Endothelial cell of hepatic sinusoid (primary cell): ENCODE data around the gene SGF29.
"Not testable (repeated sequence)": the region's sequence is repeated elsewhere in the genome, so short reads cannot be mapped to it uniquely, and the experiment has no call there.

ENCODE experiments used
- in situ Hi-C: cut with HindIII; loops from 2 replicates; pipeline ENCODE4 v1.10.0; 2017; ENCODE audit warnings: low sequenced_read_pairs

SGF29 gene

DNA sequence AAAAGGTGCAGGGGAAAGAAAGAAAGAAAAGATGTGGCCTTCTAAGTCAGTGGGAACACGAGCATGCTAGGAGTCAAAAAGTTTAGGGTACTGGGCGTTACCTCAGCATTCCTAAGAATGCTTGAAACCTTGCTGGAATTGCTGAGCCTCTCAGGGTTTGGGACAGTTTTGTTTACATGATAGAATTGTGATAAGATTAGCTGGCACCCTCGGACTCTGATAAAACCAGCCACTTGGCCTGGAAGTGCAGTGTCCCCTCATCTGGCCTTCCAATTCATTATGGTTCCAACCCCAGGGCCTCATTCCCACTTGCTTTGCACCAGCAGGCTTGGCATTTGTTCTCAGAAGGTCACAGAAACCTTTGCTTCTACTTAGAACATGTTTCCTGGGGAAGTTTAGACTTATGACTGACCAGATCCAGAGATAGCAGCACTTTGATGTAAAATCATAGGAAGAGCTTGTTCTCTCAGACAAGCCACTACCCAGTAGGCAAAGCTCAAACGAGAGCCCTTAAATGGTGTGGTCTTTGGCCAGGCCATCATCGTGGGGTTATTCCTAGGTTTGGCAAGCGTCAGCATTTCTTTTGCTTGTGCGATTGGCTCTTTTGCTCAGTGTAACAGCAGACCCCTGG lies 8.0 kb downstream of the SGF29 start:
- in situ Hi-C loops: no loop called here

DNA sequence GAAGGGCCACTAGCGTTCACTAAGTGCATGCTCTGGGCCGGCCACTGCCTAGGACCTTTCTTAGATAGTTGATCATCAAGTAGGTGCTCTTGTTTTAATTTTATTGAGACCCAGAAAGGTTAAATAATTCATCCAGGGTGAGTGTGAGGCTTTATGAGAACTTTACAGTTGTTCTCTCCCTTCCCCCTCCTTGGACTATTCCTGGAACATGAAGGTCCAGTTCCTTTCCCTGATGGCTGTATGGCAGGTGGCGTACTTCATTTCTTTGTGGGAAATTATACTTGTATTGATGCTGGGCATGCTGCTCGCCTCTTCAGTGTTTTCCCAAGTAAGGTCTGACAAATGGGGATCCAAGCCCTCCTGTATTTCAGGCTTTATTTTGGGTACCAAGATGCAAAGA lies 8.5 kb downstream of the SGF29 start:
- in situ Hi-C loops: no loop called here

DNA sequence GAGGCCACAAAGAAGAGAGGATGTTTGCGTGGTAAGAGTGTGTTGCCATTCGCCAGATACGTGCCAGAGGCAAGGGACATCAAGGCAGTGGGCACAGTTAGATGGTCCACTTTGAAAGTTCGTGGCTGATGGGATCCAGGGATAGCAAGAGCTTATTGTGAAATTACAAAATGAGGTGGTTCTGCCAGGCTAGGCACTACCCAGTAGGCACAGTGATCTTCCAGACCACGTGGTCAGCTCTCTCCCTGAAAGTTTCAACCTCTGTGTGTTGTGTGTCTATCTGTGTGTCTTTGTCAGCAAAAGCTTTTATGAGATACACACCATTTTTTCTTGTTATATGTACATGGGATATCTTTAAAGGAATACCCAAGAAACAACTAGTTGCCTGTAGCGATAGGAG lies 9.5 kb downstream of the SGF29 start:
- in situ Hi-C loops: no loop called here

DNA sequence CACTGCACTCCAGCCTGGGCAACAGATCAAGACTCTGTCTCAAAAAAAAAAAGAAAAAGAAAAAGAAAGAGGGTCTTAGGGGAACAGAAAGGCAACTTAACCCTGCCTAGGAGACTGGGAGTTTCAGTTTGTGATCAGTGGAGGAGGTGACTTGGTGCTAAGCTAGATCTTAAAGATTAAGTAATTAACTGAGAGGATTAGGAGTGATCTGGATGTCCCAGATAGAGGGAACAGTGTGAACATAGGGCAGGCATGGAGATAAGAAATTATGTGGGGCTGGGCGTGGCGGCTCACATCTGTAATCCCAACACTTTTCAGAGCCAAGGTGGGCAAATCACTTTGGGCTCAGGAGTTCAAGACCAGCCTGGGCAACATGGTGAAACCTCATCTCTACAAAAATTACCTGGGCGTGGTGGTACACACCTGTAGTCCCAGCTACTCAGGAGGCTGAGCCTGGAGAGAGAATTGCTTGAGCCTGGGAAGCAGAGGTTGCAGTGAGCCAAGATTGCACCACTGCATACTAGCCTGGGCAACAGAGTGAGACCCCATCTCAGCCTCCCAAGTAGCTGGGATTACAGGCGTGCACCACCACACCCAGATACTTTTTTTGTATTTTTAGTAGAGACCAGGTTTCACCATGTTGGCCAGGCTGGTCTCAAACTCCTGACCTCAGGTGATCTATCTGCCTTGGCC lies 12.7 kb downstream of the SGF29 start:
- in situ Hi-C loops: not testable (repeated sequence)

DNA sequence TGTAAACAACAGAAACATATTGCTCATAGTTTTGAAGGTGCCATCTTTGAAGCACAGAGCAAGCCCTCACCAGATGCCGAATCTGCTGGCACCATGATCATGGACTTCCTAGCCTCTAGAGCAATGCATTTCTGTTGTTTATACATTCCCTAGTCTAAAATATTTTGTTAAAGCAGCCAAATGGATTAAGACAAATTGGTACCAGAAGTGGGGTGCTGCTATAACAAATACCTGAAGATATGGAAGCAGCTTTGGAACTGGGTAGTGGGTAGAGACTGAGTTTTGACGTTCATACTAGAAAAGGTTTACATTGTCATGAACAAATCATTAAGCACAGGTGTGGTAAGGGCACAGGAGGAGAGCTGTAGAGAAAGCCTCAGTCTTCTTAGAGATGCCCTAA lies 13.6 kb downstream of the SGF29 start:
- in situ Hi-C loops: no loop called here

DNA sequence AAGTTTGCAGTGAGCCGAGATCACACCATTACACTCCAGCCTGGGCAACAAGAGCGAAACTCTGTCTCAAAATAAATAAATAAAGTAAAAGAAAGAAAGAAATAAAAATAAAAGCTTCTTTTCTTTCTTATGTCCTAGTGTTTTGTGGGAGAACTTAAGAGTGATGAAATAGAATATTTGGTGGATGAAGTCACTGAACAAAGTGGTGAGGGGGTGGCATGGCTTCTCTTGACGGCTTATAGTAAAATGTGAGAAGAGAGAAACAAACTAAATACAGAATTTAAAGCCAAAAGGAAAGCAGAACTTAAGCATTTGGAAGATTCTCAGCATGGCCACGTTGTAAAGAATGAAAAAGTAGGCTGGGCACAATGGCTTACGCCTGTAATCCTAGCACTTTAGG lies 15.3 kb downstream of the SGF29 start:
- in situ Hi-C loops: no loop called here

DNA sequence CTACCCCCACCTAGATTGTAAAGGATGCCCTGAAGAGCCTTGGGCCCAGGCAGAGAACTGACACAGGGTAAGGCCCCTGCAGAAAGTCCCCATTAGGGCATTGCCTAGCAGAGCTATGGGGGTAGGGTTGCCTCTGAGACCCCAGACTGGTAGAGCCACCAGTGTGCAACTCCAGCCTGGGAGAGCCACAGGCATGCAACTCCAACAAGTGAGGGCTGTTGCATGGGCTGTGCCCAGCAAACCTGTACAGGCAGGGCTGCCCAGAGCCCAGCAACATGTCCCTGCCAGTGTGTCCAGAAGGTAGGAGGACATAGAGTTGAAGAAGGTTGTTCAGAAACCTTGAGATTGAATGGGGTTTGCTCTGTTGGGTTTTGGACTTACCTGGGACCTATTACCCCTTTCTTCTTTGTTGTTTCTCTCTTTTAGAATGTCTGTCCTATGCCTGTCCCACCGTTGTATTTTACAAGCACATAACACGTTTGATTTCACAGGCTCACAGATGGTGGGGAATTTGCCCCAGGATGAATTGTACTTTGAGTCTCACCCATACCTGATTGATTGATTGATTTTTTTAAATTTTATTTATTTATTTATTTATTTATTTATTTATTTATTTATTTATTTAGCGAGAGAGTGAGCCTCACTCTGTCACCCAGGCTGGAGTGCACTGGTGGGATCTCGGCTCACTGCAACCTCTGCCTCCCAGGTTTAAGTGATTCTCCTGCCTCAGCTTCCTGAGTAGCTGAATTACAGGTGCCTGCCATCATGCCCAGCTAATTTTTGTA lies 16.4 kb downstream of the SGF29 start:
- in situ Hi-C loops: no loop called here

DNA sequence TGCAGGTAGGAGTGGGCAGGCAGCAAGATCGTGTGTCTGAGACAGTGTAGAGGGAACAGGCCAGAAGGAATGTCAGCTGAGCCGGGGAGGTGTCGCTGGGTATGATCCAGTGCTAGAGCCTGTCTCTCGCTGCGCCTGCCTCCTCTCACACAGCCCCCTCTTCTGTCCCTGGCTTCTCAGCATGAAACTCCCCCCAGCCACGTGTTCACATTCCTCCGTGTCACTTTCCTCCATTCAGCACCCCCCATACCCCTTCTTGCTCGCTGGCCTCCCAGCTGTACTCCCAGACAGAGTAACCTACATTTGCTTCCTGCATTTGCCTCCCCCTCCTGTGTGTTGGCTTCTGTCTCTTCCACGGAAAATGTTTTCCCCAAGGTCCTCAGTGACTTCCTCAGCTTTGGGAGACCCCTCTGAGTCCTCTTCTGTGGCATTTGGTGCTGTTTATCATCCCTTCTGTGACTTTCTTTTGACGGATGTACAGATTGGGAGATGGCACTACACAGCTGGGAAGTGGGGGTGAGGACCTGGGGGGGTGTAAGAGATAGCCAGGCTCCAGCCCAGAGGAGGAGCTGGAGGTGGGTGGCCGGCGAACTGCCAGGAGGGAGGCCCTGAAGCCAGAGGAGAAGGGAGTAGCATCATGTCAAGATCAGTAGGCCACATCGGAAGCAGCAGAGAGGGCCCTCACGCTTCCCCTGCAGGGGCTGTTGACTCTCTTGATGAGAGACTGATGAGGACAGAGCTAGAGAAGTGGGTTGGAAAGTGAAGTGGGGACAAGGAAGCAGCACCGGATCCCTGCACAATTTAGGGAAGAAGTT lies 19.2 kb downstream of the SGF29 start:
- in situ Hi-C loops: no loop called here

DNA sequence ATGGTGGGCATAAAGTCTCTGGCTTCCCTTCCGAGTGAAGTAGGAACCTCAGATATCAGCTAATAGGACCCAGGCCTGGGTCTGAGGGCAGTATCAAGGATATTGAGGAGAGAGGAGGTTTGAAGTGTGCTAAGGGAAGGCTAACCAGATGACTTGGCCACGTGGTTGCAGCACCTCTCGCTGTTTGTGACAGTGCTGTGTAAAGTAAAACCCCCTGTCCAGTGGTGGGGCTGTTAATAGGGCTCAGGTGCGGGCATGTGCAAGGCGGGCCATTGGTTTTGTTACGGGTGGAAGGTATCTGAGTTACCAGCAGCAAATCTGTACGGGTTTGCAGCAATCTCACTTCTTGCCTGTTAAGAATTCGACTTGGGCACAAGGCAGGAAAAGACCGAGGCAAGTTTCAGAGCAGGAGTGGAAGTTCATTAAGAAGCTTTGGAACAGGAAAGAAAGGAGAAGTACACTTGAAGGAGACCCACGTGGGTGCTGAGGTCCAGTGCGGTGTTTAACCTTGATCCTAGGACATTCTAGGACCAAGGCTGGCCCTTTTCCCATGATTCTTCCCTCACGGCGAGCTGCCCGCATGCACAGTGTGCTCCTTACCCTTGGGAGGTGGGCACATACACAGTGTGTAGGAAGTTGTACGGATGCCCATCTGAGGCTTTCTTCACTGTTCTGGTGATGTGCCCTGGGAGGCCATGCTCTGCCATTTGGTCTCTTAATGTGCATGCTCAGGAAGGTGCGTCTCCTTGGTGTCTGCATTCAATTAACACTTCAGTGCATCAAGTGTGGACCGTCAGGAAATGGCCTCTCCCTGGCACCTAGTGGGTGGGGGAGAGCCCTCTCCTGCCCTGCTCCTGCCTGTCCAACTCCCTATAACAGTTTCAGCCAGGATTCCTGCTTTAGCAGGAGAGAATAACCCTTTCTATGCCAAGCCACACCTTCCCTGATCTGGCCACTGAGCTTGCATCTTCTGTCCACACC lies 20.3 kb downstream of the SGF29 start:
- in situ Hi-C loops: no loop called here

DNA sequence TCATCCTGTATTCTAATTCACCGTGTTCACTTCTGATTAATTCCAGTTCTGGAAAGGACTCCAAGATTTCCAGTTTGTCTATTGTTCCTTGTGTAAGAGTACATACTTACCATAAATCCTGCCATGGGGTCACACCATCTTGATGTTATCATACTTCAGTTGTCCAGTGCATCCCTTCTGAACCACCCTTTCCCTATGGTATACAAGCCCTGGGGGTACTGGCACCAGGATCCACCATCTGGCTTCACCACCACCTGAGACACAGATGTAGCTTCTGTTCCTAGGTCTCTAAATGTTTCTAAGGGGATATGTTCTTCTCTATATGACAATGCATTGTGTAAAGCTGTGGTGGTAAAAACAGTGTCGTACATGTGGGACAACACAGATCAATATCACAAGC lies 21.2 kb downstream of the SGF29 start:
- in situ Hi-C loops: no loop called here

DNA sequence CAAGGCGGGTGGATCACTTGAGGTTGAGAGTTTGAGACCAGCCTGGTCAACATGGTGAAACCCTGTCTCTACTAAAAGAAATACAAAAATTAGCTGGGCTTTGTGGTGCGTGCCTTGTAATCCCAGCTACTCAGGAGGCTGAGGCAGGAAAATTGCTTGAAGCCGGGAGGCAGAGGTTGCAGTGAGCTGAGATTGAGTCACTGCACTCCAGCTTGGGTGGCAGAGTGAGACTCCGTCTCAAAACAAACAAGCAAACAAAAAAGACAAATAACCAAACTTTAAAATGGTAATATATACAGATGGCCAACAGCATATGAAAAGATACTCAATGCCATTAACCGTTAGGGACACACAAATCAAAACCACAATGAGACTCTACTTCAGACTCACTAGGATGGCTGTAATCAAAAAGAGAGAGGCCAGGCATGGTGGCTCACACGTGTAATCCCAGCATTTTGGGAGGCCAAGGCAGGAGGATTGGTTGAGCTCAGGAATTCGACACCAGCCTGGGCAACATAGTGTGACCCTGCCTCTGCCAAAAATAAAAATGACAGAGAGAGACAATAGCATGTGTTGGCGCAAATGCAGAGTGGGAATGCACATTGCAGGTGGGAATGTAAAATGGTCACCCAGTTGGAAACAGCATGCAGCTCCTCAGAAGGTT lies 21.9 kb downstream of the SGF29 start:
- in situ Hi-C loops: no loop called here

DNA sequence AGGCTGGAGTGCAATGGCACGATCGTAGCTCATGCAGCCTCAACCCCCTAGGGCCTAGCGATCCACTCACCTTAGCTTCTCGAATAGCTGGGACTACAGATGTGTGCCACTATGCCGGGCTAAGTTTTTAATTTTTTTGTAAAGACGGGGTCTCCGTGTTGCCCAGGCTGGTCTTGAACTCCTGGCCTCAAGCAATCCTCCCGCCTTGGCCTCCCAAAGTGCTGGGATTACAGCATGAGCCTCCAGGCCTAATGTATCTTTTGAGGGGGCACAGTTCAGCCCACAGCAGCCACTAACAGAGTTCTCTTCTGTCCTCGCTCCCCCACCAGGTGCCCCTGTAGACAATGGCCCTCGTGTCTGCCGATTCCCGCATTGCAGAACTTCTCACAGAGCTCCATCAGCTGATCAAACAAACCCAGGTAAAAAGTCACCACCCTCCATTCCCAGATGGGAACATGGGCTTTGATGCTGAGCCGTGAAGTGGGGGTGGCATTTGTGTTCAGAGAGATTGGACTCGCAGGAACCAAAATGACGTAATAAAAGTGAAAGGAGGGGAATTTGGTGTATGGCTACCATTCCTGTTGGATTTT lies 27.1 kb downstream of the SGF29 start:
- in situ Hi-C loops: no loop called here

DNA sequence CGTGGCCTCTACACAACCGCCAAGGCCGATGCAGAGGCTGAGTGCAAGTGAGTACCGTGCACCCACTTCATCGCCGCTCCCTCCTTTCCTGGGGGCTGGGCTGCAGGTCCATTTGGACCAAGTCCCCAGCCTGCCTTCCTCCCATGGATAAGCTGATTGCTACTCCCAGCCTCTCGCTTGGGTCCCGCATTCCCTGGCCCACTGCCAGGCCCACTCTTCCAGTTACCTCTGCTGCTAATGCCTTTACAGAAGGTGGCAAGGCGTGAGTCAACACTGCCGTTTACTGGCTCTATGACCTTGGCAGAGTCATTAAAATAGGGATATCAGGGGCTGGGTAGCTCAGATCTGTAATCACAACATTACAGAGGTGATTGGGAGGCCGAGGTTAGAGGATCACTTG lies 32.0 kb downstream of the SGF29 start:
- in situ Hi-C loops: no loop called here

DNA sequence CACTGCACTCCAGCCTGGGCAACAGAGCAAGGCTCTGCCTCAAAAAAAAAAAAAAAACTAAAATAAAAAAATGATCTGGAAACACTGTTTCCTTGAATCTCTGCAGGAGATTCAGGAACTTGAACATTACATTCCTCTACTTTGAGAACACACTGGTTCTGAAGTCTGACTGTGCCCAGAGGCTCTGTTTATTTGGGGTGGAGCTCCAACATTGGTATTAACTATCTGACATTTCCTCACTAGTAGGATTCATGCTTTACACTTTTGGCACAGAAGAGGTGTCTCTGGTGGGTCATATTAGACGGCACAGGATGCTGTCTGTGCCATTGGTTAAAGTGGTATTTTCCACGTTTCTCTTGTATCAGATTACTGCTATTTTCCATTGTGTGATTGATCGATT lies 32.7 kb downstream of the SGF29 start:
- in situ Hi-C loops: no loop called here

DNA sequence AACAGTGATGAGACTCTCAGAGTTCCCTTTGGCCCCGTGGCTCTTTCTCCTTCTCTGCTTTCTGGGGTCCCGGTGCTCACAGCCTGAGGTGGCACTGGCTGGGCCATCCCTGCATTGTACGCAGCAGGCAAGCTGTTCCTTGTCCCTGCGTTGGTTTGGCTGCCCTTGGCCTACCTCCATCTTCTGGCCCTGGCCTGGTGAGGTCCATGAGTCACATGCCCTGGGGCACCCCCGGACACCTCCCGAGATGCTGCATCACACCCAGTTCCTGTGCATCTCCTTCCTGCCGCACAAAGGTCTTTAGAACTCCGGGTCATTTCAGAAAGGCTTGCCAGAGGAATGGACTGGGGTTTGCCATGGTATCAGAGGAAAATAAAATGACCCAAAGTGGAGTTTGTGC lies 33.7 kb downstream of the SGF29 start:
- in situ Hi-C loops: no loop called here

DNA sequence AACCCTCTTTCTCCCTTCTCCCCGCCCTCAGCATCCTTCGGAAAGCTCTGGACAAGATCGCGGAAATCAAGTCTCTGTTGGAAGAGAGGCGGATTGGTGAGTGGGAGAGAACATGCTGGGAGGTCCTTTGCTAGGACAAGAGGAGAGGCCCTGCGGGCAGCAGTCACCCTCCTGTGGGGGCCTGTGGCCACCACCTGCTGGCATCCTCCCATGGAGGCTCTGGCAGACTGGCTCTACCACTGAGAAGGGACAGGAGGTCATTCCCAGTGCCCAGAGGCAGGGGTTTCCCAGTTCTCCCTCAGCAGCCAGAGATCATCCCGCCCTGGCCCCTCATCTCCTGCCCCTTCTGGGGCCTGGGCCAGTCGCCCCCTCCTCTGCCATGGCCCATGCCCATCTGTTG lies 35.3 kb downstream of the SGF29 start:
- in situ Hi-C loops: no loop called here

DNA sequence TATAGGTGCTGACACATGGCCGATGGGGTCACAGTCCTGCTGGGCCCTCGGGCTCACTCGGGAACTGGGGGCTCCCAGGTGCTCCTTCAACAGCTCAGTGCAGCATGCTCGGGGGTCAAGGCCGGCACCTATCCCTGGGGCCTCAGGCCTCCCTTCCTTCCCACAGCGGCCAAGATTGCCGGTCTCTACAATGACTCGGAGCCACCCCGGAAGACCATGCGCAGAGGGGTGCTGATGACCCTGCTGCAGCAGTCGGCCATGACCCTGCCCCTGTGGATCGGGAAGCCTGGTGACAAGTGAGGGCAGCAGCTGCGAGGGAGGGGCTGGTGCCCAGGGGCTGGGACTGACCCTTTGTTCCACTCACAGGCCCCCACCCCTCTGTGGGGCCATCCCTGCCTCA lies 36.2 kb downstream of the SGF29 start:
- in situ Hi-C loops: no loop called here

DNA sequence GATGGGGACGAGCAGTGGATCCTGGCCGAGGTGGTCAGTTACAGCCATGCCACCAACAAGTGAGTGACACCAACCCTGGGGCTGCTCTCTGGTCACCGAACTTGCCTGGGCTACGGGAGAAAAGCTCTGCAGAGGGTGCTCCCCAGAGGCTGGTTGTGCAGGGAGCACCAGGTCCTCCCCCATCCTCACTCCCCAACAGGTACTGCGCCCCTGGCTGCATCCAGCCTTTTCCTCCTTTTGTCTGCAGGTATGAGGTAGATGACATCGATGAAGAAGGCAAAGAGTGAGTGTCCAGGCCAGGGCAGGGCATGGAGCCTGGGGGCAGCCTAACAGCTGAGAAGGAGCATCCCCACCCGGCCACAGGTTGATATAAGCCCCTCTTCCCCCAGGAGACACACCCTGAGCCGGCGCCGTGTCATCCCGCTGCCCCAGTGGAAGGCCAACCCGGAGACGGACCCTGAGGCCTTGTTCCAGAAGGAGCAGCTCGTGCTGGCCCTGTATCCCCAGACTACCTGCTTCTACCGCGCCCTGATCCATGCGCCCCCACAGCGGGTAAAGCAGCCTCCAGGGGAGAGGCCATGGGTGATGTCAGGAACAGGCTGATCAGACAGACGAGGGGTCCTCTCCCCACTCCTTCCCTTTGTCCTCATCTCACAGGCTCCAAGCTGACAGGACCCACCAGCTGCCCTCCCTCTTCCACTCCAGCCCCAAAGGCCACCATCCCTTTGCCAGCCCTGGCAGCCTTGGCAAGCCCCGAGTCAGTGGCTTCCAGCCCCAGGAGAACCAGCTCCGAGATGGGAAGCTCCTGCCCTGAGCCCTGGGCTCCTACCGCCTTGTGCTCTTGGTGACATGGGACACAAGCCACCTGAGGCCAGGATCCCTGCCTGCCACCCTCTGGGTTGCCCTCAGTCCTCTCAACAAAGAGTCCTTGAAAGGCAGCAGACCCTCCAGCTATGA lies 36.9 kb downstream of the SGF29 start:
- in situ Hi-C loops: no loop called here
